H1 (cell line): Measurements from ENCODE around the gene HYAL1. TPM values are rescaled to one million over a fixed set of nuclear protein-coding genes. Genes with fewer than 3 reads are reported as not detected.

Source experiments
- CTCF ChIA-PET: fragments of 300-600 bp; sonication (Branson Sonifier 250); formaldehyde crosslinking; loops from one replicate; lab custom pipeline; 2021; ENCODE audit not compliant: partially characterized antibody; lab: Charles Lee
- POLR2A ChIA-PET: fragments of 300-600 bp; sonication (Branson Sonifier 250); formaldehyde crosslinking; loops from one replicate; lab custom pipeline; 2021; ENCODE audit warnings: inconsistent platforms; ENCODE audit not compliant: partially characterized antibody; lab: Charles Lee
- DNase-seq, 2 experiments: peaks; one replicate each; pipeline versions ENCODE4 v3.0.0 to v3.0.0-alpha.2; 2010 to 2022; ENCODE audit warnings: low spot score in 2 of 2, low read depth in 1 of 2, mixed read lengths in 1 of 2
- FAIRE-seq: peaks from 2 replicates; lab custom pipeline; 2011; peaks lifted over from hg19 to GRCh38; lab: Jason Lieb, UNC
- H2AFZ ChIP-seq: 2 replicates; pipeline ENCODE4 v1.8.1; 2012; ENCODE audit warnings: low read length, inconsistent platforms
- H2AK5ac ChIP-seq: 2 replicates; pipeline ENCODE4 v1.6.1; 2013; ENCODE audit warnings: low read depth, low read length
- H2BK120ac ChIP-seq: replicated peaks from 2 replicates; pipeline ENCODE3; 2013; ENCODE audit warnings: low read depth, low read length, inconsistent platforms
- H2BK12ac ChIP-seq: 2 replicates; pipeline ENCODE4 v1.6.1; 2013; ENCODE audit warnings: low read depth, low read length
- H2BK15ac ChIP-seq: 2 replicates; pipeline ENCODE4 v1.6.1; 2013; ENCODE audit warnings: low read length
- H2BK20ac ChIP-seq: 2 replicates; pipeline ENCODE4 v1.6.1; 2013; ENCODE audit warnings: low read length
- H2BK5ac ChIP-seq: 2 replicates; pipeline ENCODE4 v1.6.1; 2013; ENCODE audit warnings: low read depth, low read length
- H3K14ac ChIP-seq: 2 replicates; pipeline ENCODE4 v1.6.1; 2013; ENCODE audit warnings: inconsistent platforms; ENCODE audit not compliant: insufficient read length
- H3K18ac ChIP-seq: 2 replicates; pipeline ENCODE4 v1.6.1; 2013; ENCODE audit warnings: low read length; ENCODE audit errors: extremely low read depth
- H3K23ac ChIP-seq: 2 replicates; pipeline ENCODE4 v1.6.1; 2013; ENCODE audit warnings: inconsistent platforms; ENCODE audit not compliant: insufficient read length
- H3K23me2 ChIP-seq: 2 replicates; pipeline ENCODE4 v1.6.1; 2013; ENCODE audit warnings: low read depth, low read length
- H3K27ac ChIP-seq: 2 replicates; pipeline ENCODE4 v1.6.1; 2011; ENCODE audit warnings: low read depth, low read length, inconsistent platforms
- H3K27me3 ChIP-seq, 4 experiments: replicated peaks in 1 of 4; 1 replicate in 1 of 4; 2 replicates in 3 of 4; pipeline versions ENCODE4 v1.6.1 to v1.8.1; 2011 to 2013; ENCODE audit warnings: low read length in 3 of 4, mild to moderate bottlenecking in 3 of 4, inconsistent platforms in 2 of 4, mixed read lengths in 2 of 4, moderate library complexity in 1 of 4; ENCODE audit not compliant: control insufficient read depth in 3 of 4, insufficient read depth in 3 of 4; ENCODE audit errors: extremely low read depth in 1 of 4
- H3K36me3 ChIP-seq, 4 experiments: 2 replicates each; pipeline versions ENCODE4 v1.6.1 to v1.8.1; 2011 to 2013; ENCODE audit warnings: mild to moderate bottlenecking in 4 of 4, low read length in 3 of 4, moderate library complexity in 2 of 4, control low read depth in 1 of 4, inconsistent platforms in 1 of 4; ENCODE audit not compliant: insufficient read depth in 4 of 4, control insufficient read depth in 2 of 4
- H3K4ac ChIP-seq: replicated peaks from 2 replicates; pipeline ENCODE3; 2013; ENCODE audit warnings: low read length, low read depth, mixed read lengths, inconsistent platforms; ENCODE audit not compliant: insufficient read length
- H3K4me1 ChIP-seq, 4 experiments: replicated peaks in 1 of 4; 1 replicate in 1 of 4; 2 replicates in 3 of 4; pipeline versions ENCODE4 v1.6.1 to v1.8.1; 2011 to 2013; ENCODE audit warnings: low read length in 3 of 4, inconsistent platforms in 2 of 4, mixed read lengths in 1 of 4; ENCODE audit not compliant: insufficient read depth in 4 of 4, control insufficient read depth in 3 of 4
- H3K4me2 ChIP-seq, 2 experiments: 2 replicates each; pipeline versions ENCODE4 v1.6.1 to v1.8.1; 2011 to 2013; ENCODE audit warnings: low read depth in 2 of 2, low read length in 2 of 2, control low read depth in 1 of 2, inconsistent platforms in 1 of 2, mild to moderate bottlenecking in 1 of 2; ENCODE audit not compliant: insufficient read depth in 1 of 2
- H3K4me3 ChIP-seq, 4 experiments: fragments of 200-600, 300-600 bp in 1 of 4; sonication (generic), shearing (Covaris generic), sonication (Bioruptor Twin) in 1 of 4; 2 replicates each; pipeline versions ENCODE4 v1.5.1 to v1.8.1; 2011 to 2016; ENCODE audit warnings: low read length in 4 of 4, low read depth in 3 of 4, control low read depth in 2 of 4, inconsistent platforms in 2 of 4, mild to moderate bottlenecking in 2 of 4, mixed read lengths in 1 of 4, moderate library complexity in 1 of 4; ENCODE audit not compliant: insufficient read depth in 2 of 4; ENCODE audit errors: extremely low read depth in 1 of 4
- H3K56ac ChIP-seq: replicated peaks from 2 replicates; pipeline ENCODE3; 2013; ENCODE audit warnings: low read depth, mild to moderate bottlenecking, mixed read lengths, low read length, inconsistent platforms; ENCODE audit not compliant: insufficient read length
- H3K79me1 ChIP-seq: 2 replicates; pipeline ENCODE4 v1.6.1; 2013; ENCODE audit warnings: low read depth, low read length, control low read depth
- H3K79me2 ChIP-seq, 2 experiments: 2 replicates each; pipeline versions ENCODE4 v1.6.1 to v1.8.1; 2012 to 2013; ENCODE audit warnings: low read length in 2 of 2, mild to moderate bottlenecking in 2 of 2, inconsistent platforms in 1 of 2; ENCODE audit not compliant: insufficient read depth in 2 of 2, control insufficient read depth in 1 of 2
- H3K9ac ChIP-seq, 4 experiments: replicated peaks in 1 of 4; 1 replicate in 1 of 4; 2 replicates in 3 of 4; pipeline versions ENCODE4 v1.6.1 to v1.8.1; 2011 to 2013; ENCODE audit warnings: low read depth in 3 of 4, low read length in 3 of 4, control low read depth in 2 of 4, mild to moderate bottlenecking in 2 of 4, moderate library complexity in 2 of 4, inconsistent platforms in 1 of 4; ENCODE audit errors: extremely low read depth in 1 of 4
- H3K9me3 ChIP-seq, 2 experiments: 2 replicates each; pipeline versions ENCODE4 v1.6.1 to v1.8.1; 2012 to 2013; ENCODE audit warnings: mild to moderate bottlenecking in 2 of 2, moderate library complexity in 2 of 2, control low read depth in 1 of 2, inconsistent platforms in 1 of 2, low read depth in 1 of 2, low read length in 1 of 2, mixed read lengths in 1 of 2; ENCODE audit not compliant: insufficient read depth in 2 of 2
- H4K20me1 ChIP-seq, 2 experiments: replicated peaks in 1 of 2; 2 replicates each; pipeline versions ENCODE3 to v1.8.1; 2011 to 2013; ENCODE audit warnings: inconsistent platforms in 2 of 2, low read length in 2 of 2, mild to moderate bottlenecking in 1 of 2; ENCODE audit not compliant: insufficient read depth in 2 of 2, control insufficient read depth in 1 of 2
- H4K5ac ChIP-seq: 2 replicates; pipeline ENCODE4 v1.6.1; 2013; ENCODE audit warnings: low read length, low read depth, mixed read lengths, inconsistent platforms; ENCODE audit not compliant: insufficient read length
- H4K8ac ChIP-seq: 2 replicates; pipeline ENCODE4 v1.8.0; 2013; ENCODE audit warnings: mild to moderate bottlenecking, moderate library complexity, low read length, inconsistent platforms; ENCODE audit not compliant: insufficient read depth; ENCODE audit errors: extremely low read depth
- H4K91ac ChIP-seq: replicated peaks from 2 replicates; pipeline ENCODE3; 2013; ENCODE audit warnings: low read length, mixed read lengths, inconsistent platforms; ENCODE audit not compliant: insufficient read length
- CEBPB ChIP-seq: IDR thresholded peaks from 2 replicates; pipeline ENCODE4 v1.6.1; 2012; ENCODE audit warnings: low read depth, low read length
- NANOG ChIP-seq: IDR thresholded peaks from 2 replicates; pipeline ENCODE4 v1.6.1; 2011; ENCODE audit warnings: low read length, low read depth, mild to moderate bottlenecking, inconsistent platforms; ENCODE audit not compliant: insufficient read depth, poor library complexity, severe bottlenecking
- POLR2A ChIP-seq, 2 experiments: IDR thresholded peaks; 1 replicate in 1 of 2; 2 replicates in 1 of 2; pipeline ENCODE4 v1.6.1; 2011; ENCODE audit warnings: low read depth in 2 of 2, low read length in 2 of 2, mild to moderate bottlenecking in 2 of 2; ENCODE audit errors: control extremely low read depth in 1 of 2
- WGBS, 2 experiments: shearing (Covaris generic) in 1 of 2; methylation state at CpG; one replicate each; pipeline versions ENCODE4 v1.1.6 to v1.1.7; 2013 to 2015; ENCODE audit warnings: low lambda C conversion rate in 2 of 2, mixed read lengths in 2 of 2, inconsistent platforms in 1 of 2, low coverage in 1 of 2, missing lambda C conversion rate in 1 of 2; ENCODE audit not compliant: insufficient replicate concordance in 2 of 2, insufficient coverage in 1 of 2, insufficient read length in 1 of 2; ENCODE audit errors: extremely low coverage in 1 of 2, missing lambda C conversion rate in 1 of 2; 5-methylcytosine and 5-hydroxymethylcytosine counted together
- polyA plus RNA-seq, 7 experiments: library from polyadenylated mRNA; depleted of rRNA in 3 of 7; stranded (reverse) in 5 of 7; unstranded in 2 of 7; fragments of >200 nt in 5 of 7; fragments of 200-250 nt in 2 of 7; gene quantifications; 1 replicate in 5 of 7; 2 replicates in 1 of 7; 4 replicates in 1 of 7; pipeline versions ENCODE4 v1.2.1 to v1.2.3, GENCODE V29; 2011 to 2013; ENCODE audit warnings: missing spikeins in 2 of 7, mixed read lengths in 2 of 7
- total RNA-seq: library from RNA; stranded (reverse); fragmentation: NEBNext Ultra II Directional; extraction: Animal tissue kit (Norgen Biotek cat#: 25700); gene quantifications from 2 replicates; pipeline ENCODE4 v1.2.1, GENCODE V29; 2021

Gene HYAL1
- total and polyA plus RNA-seq, 2 of the 8 experiments (the other 6 are each of a cell fraction or from before 2014, with no cell fraction given) = 2.0 to 5.4 TPM

- CTCF ChIA-PET = interaction anchor here (0.8 to 4.3 kb wide), 7 partner anchors 9 to 60 kb away, joined by 3 to 13 read pairs (median 3); partner anchors contain the start of gene HYAL1
- TF ChIP-seq NANOG = no peak
- no peak for TF ChIP-seq CEBPB
- no peak for TF ChIP-seq POLR2A (IDR thresholded peaks at IDR 0.05; ENCODE audit: control extremely low read depth in 1 of 2, low read depth in 2 of 2, low read length in 2 of 2)
These were observed 14.9 kb downstream of the HYAL1 start for GRCh38 chr3:50288387-50289007.

More at GRCh38 chr3:50288387-50289007, 14.9 kb downstream of the HYAL1 start:
- Histone ChIP-seq H3K23ac (no peak overlapping the region), H3K4me2 (no peak overlapping the region), H2BK12ac (no peak overlapping the region), H3K36me3 (peaks cover 16 to 29% (median 22%) of the 10 kb centered on the region in 4 experiments), H2AFZ (no peak overlapping the region), H3K9ac (no peak overlapping the region), H2AK5ac (no peak overlapping the region), H3K79me2 (peaks cover 0 to 15% of the 10 kb centered on the region in 2 experiments; a peak in 3 of 4 replicates), H3K79me1 (peaks cover 8% of the 10 kb centered on the region; the same call in 1 of the 2 replicates), H4K91ac (no peak overlapping the region), H3K4ac (no peak overlapping the region), H3K27ac (no peak overlapping the region), H4K5ac (no peak overlapping the region), H3K18ac (no peak overlapping the region), H3K27me3 (no peaks in the 10 kb centered on the region; a peak in 1 of 7 replicates), H2BK5ac (no peak overlapping the region; the same call in 1 of the 2 replicates), H3K9me3 (no peaks in the 10 kb centered on the region), H2BK15ac (no peak overlapping the region), H3K23me2 (peaks cover 10% of the 10 kb centered on the region), H3K4me3 (no peak overlapping the region), H3K56ac (no peak overlapping the region), H4K8ac (no peak overlapping the region), H2BK20ac (no peak overlapping the region), H3K14ac (no peak overlapping the region), H2BK120ac (no peak overlapping the region), H3K4me1 (peaks cover 0 to 7% (median 5%) of the 10 kb centered on the region in 4 experiments; a peak in 4 of 7 replicates), H4K20me1 (peaks cover 0 to 13% of the 10 kb centered on the region in 2 experiments)
- no peak for DNase-seq
- POLR2A ChIA-PET = interaction anchor here (0.6 to 6.8 kb wide), 5 partner anchors 10 to 40 kb away, joined by 3 to 122 read pairs (median 3); partner anchors contain the start of genes HYAL3, LSMEM2 and NAA80
- WGBS, 2 experiments = 94% methylated on average over 23 of the region's 23 CpGs; no CpG with 5 or more reads in 1 of the 2 experiments
- FAIRE-seq = no peak
